Liver (tissue), 9 donors: Measurements from ENCODE around the gene USP28. TPM values are rescaled to one million over a fixed set of nuclear protein-coding genes. Genes with fewer than 3 reads are reported as not detected.

Experiments used
- DNase-seq: peaks from one replicate; pipeline ENCODE4 v3.0.0-alpha.2; 2017; ENCODE audit warnings: low spot score
- H3K27ac ChIP-seq, 2 donors: one replicate each; pipeline ENCODE4 v1.7.0; 2013; ENCODE audit warnings: inconsistent platforms in 2 of 2, low read length in 2 of 2, control low read depth in 1 of 2, low read depth in 1 of 2, mild to moderate bottlenecking in 1 of 2
- H3K27me3 ChIP-seq, 4 donors: one replicate each; pipeline versions ENCODE4 v1.6.1 to v1.7.0; 2013; ENCODE audit warnings: low read length in 3 of 4, inconsistent platforms in 1 of 4, mild to moderate bottlenecking in 1 of 4, moderate library complexity in 1 of 4; ENCODE audit not compliant: control insufficient read depth in 4 of 4, insufficient read depth in 4 of 4
- H3K36me3 ChIP-seq, 4 donors: one replicate each; pipeline versions ENCODE4 v1.6.1 to v1.7.0; 2013; ENCODE audit warnings: low read length in 3 of 4, mild to moderate bottlenecking in 3 of 4, low read depth in 1 of 4, moderate library complexity in 1 of 4; ENCODE audit not compliant: control insufficient read depth in 4 of 4, insufficient read depth in 3 of 4
- H3K4me1 ChIP-seq, 4 donors: one replicate each; pipeline versions ENCODE4 v1.6.1 to v1.7.0; 2013; ENCODE audit warnings: low read length in 3 of 4, mild to moderate bottlenecking in 3 of 4, moderate library complexity in 1 of 4; ENCODE audit not compliant: control insufficient read depth in 4 of 4, insufficient read depth in 4 of 4
- H3K4me3 ChIP-seq, 3 donors: one replicate each; pipeline versions ENCODE4 v1.6.1 to v1.7.0; 2013; ENCODE audit warnings: low read length in 3 of 3, control low read depth in 1 of 3, low read depth in 1 of 3, mild to moderate bottlenecking in 1 of 3
- H3K9ac ChIP-seq, 2 donors: one replicate each; pipeline ENCODE4 v1.7.0; 2013; ENCODE audit warnings: low read length in 2 of 2, mild to moderate bottlenecking in 2 of 2, moderate library complexity in 2 of 2, control low read depth in 1 of 2, low read depth in 1 of 2
- H3K9me3 ChIP-seq, 4 donors: one replicate each; pipeline versions ENCODE4 v1.6.1 to v1.7.0; 2013; ENCODE audit warnings: low read length in 3 of 4; ENCODE audit not compliant: control insufficient read depth in 4 of 4
- CTCF ChIP-seq: fragments of 150-350 bp; IDR thresholded peaks from 2 replicates; pipeline ENCODE4 v1.5.1; 2017; ENCODE audit warnings: improper control_type of control experiment, low read depth, low read length; ENCODE audit not compliant: missing input control
- EGR1 ChIP-seq, 2 donors: IDR thresholded peaks; 2 replicates each; pipeline ENCODE4 v1.6.1; 2016 to 2018; ENCODE audit warnings: antibody characterized with exemption in 2 of 2, low read depth in 2 of 2
- FOXA1 ChIP-seq: IDR thresholded peaks from 2 replicates; pipeline ENCODE4 v1.6.1; 2016; ENCODE audit warnings: antibody characterized with exemption
- GABPA ChIP-seq, 2 donors: IDR thresholded peaks in 1 of 2; conservative IDR thresholded peaks in 1 of 2; 2 replicates each; pipeline ENCODE4 v1.6.1; 2016; ENCODE audit warnings: antibody characterized with exemption in 2 of 2, mild to moderate bottlenecking in 1 of 2, moderate library complexity in 1 of 2
- HNF4A ChIP-seq, 2 donors: conservative IDR thresholded peaks; 2 replicates each; pipeline ENCODE4 v1.6.1; 2016; ENCODE audit warnings: antibody characterized with exemption in 2 of 2, mild to moderate bottlenecking in 2 of 2
- HNF4G ChIP-seq: IDR thresholded peaks from 2 replicates; pipeline ENCODE4 v1.6.1; 2016; ENCODE audit warnings: antibody characterized with exemption
- MAX ChIP-seq: IDR thresholded peaks from 2 replicates; pipeline ENCODE4 v1.6.1; 2016; ENCODE audit warnings: antibody characterized with exemption
- NR2F2 ChIP-seq: IDR thresholded peaks from 2 replicates; pipeline ENCODE4 v1.6.1; 2016; ENCODE audit warnings: antibody characterized with exemption
- RXRA ChIP-seq, 2 donors: IDR thresholded peaks; 2 replicates each; pipeline ENCODE4 v1.6.1; 2017 to 2018; ENCODE audit warnings: antibody characterized with exemption in 2 of 2, mild to moderate bottlenecking in 1 of 2
- SP1 ChIP-seq: IDR thresholded peaks from 2 replicates; pipeline ENCODE4 v1.6.1; 2018; ENCODE audit warnings: antibody characterized with exemption, mild to moderate bottlenecking
- ZBTB33 ChIP-seq: IDR thresholded peaks from 2 replicates; pipeline ENCODE4 v1.6.1; 2016; ENCODE audit warnings: antibody characterized with exemption
- whole genome bisulfite sequencing: extraction: QIAGEN DNeasy Blood & Tissue Kit; methylation state at CpG from one replicate; pipeline ENCODE4 v1.1.7; 2013; 5-methylcytosine and 5-hydroxymethylcytosine counted together
- polyA plus RNA-seq, 2 donors: library from polyadenylated mRNA; stranded (reverse) in 1 of 2; unstranded in 1 of 2; fragments of 200-250 nt in 1 of 2; fragments of >200 nt in 1 of 2; fragmentation: Nextera tagmentation in 1 of 2; extraction: Ambion mirVana in 1 of 2; gene quantifications; one replicate each; pipeline versions ENCODE4 v1.2.1 to v1.2.3, GENCODE V29; 2013 to 2015
- total RNA-seq, 2 donors: library from RNA; depleted of rRNA; stranded (reverse); fragments of >200 nt; gene quantifications; one replicate each; pipeline ENCODE4 v1.2.3, GENCODE V29; 2014
- donor health status: healthy.
- donor health status: healthy.
- donor health status: healthy.
- donor health status: healthy.
- donor health status: healthy.

Gene USP28
- total and polyA plus RNA-seq, 4 donors, result 5.1 to 20.3 (median 8.8) TPM

GRCh38 chr11:113847111-113847510, 28.3 kb downstream of the USP28 start:
- H3K9ac ChIP-seq, result no peak overlapping the region
- no peak overlapping the region for H3K27ac ChIP-seq
- peaks cover 0 to 22% (median 11%) of the 10 kb centered on the region in 4 donors for H3K36me3 ChIP-seq
- no peaks in the 10 kb centered on the region for H3K27me3 ChIP-seq
- 95% methylated on average over 6 of the region's 6 CpGs for WGBS
- H3K9me3 ChIP-seq, result no peaks in the 10 kb centered on the region
- no peak for TF ChIP-seq HNF4A (conservative IDR thresholded peaks at IDR 0.05)
- no peak for TF ChIP-seq EGR1 (IDR thresholded peaks at IDR 0.05; ENCODE audit: low read depth in 2 of 2)
- no peak for TF ChIP-seq FOXA1
- no peak for TF ChIP-seq RXRA (IDR thresholded peaks at IDR 0.05)
- no peak for TF ChIP-seq MAX
- no peaks in the 10 kb centered on the region for H3K4me1 ChIP-seq
- no peak overlapping the region for H3K4me3 ChIP-seq
- no peak for DNase-seq

GRCh38 chr11:113841691-113842090, 33.7 kb downstream of the USP28 start:
- TF ChIP-seq MAX (no peak), NR2F2 (no peak), EGR1 (IDR thresholded peaks at IDR 0.05; ENCODE audit: low read depth in 2 of 2) (no peak), ZBTB33 (no peak), GABPA (IDR thresholded peaks at IDR 0.05 in 1 of 2, conservative IDR thresholded peaks at IDR 0.05 in 1 of 2) (no peak), SP1 (no peak), RXRA (IDR thresholded peaks at IDR 0.05) (no peak), CTCF (no peak)
- Histone ChIP-seq H3K27ac (no peak overlapping the region), H3K4me1 (no peaks in the 10 kb centered on the region), H3K27me3 (no peaks in the 10 kb centered on the region), H3K4me3 (no peak overlapping the region), H3K9me3 (no peaks in the 10 kb centered on the region), H3K36me3 (peaks cover 0 to 19% (median 5%) of the 10 kb centered on the region in 4 donors), H3K9ac (no peak overlapping the region)
- WGBS, result 93% methylated on average over 1 of the region's 1 CpG
- DNase-seq, result no peak

- H3K36me3 ChIP-seq, result peaks cover 0 to 19% (median 5%) of the 10 kb centered on the region in 4 donors
- 84% methylated on average over 3 of the region's 3 CpGs for WGBS
These were observed 34.3 kb downstream of the USP28 start for GRCh38 chr11:113840932-113841664.

More at GRCh38 chr11:113840932-113841664, 34.3 kb downstream of the USP28 start:
- no peak for DNase-seq
- H3K9ac ChIP-seq, result no peak overlapping the region
- H3K4me1 ChIP-seq, result no peaks in the 10 kb centered on the region
- TF ChIP-seq GABPA (IDR thresholded peaks at IDR 0.05 in 1 of 2, conservative IDR thresholded peaks at IDR 0.05 in 1 of 2) (no peak), CTCF (no peak), RXRA (IDR thresholded peaks at IDR 0.05) (no peak), HNF4G (no peak), MAX (no peak), HNF4A (conservative IDR thresholded peaks at IDR 0.05) (no peak)
- no peak overlapping the region for H3K27ac ChIP-seq
- H3K9me3 ChIP-seq, result no peaks in the 10 kb centered on the region
- H3K4me3 ChIP-seq, result no peak overlapping the region
- no peaks in the 10 kb centered on the region for H3K27me3 ChIP-seq
